ENCODE measurements around the gene CCK.

Gene CCK

DNA sequence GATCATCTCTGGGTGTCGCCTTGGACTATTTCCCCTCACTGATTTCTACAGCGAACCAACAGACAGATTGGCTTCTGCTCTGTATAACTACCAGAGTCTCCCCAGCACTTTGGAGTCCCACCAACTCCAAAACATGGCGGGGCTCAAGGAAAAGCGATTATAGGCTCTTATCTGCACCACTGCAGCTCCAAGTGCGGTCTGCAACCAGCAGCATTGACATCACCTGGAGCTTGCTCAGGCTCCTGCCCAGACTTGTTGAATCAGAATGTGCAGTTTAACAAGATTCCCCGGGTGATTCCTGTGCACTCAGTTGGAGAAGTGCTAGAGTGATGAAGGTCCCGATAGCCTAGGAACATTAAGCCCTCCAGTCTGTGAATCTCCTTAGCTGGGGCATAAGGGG, 9.0 kb downstream of the CCK start:
- peaks cover 0 to 51% (median 18%) of the 10 kb centered on the region in 5 experiments for H3K27me3 ChIP-seq (replicated peaks in 2 of 5; ENCODE audit: control insufficient read depth in 4 of 5, insufficient read depth in 5 of 5, low read length in 4 of 5)

DNA sequence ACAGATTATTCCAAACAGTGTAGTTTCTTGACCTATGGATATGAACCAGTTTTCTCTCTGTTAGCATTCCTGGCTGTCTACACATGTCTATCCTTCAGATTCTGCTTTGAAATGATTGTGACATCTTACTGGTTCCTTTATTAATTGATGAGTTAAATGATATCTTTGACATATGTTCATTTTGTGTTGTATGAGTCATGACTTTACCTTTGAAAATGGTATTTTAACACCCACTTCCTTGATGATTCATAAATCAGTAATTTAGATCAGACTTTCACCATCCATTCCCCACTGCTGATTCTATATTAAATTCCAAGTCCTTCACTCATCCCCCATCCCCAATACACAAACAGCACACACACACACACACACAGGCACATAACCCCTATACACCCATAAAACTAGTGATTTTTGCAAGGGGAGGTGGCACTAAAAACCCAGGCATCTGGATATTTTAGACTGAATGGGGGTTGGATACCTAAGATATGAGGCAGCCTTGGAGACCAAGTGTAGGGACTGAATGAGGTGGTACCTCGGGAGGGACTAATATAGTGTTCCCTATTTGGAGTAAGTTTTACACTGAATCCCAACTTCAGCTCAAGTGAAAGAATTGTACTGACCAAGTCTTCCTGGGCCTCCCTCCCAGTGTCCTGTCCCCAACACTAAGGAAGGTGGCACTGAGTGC, 9.7 kb downstream of the CCK start:
- no peak overlapping the region for H3K27ac ChIP-seq (ENCODE audit: insufficient read depth in 1 of 2, low read depth in 1 of 2, low read length in 2 of 2, poor library complexity in 1 of 2, severe bottlenecking in 2 of 2)
- H3K36me3 ChIP-seq (ENCODE audit: control insufficient read depth in 4 of 4, insufficient read depth in 4 of 4, low read length in 3 of 4), result no peaks in the 10 kb centered on the region
- 100% methylated on average over 1 of the region's 1 CpG for WGBS (ENCODE audit: insufficient coverage)
- DNase-seq, result no peak
- no peaks in the 10 kb centered on the region for H3K4me1 ChIP-seq (ENCODE audit: control extremely low read depth in 1 of 4, control insufficient read depth in 4 of 4, insufficient read depth in 4 of 4, low read length in 3 of 4)
- POLR2A ChIA-PET, result no interaction called here
- H3K27me3 ChIP-seq (replicated peaks in 2 of 5; ENCODE audit: control insufficient read depth in 4 of 5, insufficient read depth in 5 of 5, low read length in 4 of 5), result peaks cover 0 to 46% (median 13%) of the 10 kb centered on the region in 5 experiments
- H3K4me3 ChIP-seq (ENCODE audit: control insufficient read depth in 1 of 7, extremely low read depth in 1 of 7, insufficient read depth in 4 of 7, low read depth in 2 of 7, low read length in 6 of 7), result no peak overlapping the region
- peaks cover 0 to 2% (median 0%) of the 10 kb centered on the region in 5 experiments for H3K9me3 ChIP-seq (ENCODE audit: control extremely low read depth in 1 of 5, control insufficient read depth in 4 of 5, insufficient read depth in 2 of 5, low read depth in 1 of 5, low read length in 4 of 5)
- CTCF ChIA-PET, result interaction anchor here (1.2 kb wide), 1 partner anchor 9 kb away, joined by 4 read pairs; no protein-coding TSS in a partner anchor

More for the DNA sequence above, 9.0 kb downstream of the CCK start:
- Histone ChIP-seq H3K4me3 (ENCODE audit: control insufficient read depth in 1 of 7, extremely low read depth in 1 of 7, insufficient read depth in 4 of 7, low read depth in 2 of 7, low read length in 6 of 7) (no peak overlapping the region), H3K9me3 (ENCODE audit: control extremely low read depth in 1 of 5, control insufficient read depth in 4 of 5, insufficient read depth in 2 of 5, low read depth in 1 of 5, low read length in 4 of 5) (peaks cover 0 to 2% (median 0%) of the 10 kb centered on the region in 5 experiments), H3K27ac (ENCODE audit: insufficient read depth in 1 of 2, low read depth in 1 of 2, low read length in 2 of 2, poor library complexity in 1 of 2, severe bottlenecking in 2 of 2) (no peak overlapping the region), H3K36me3 (ENCODE audit: control insufficient read depth in 4 of 4, insufficient read depth in 4 of 4, low read length in 3 of 4) (no peaks in the 10 kb centered on the region), H3K4me1 (ENCODE audit: control extremely low read depth in 1 of 4, control insufficient read depth in 4 of 4, insufficient read depth in 4 of 4, low read length in 3 of 4) (no peaks in the 10 kb centered on the region)
- CTCF ChIA-PET, result interaction anchor here (1.2 kb wide), 1 partner anchor 10 kb away, joined by 4 read pairs; no protein-coding TSS in a partner anchor
- POLR2A ChIA-PET, result no interaction called here
- WGBS (ENCODE audit: insufficient coverage), result 89% methylated on average over 7 of the region's 7 CpGs
- no peak for DNase-seq

DNA sequence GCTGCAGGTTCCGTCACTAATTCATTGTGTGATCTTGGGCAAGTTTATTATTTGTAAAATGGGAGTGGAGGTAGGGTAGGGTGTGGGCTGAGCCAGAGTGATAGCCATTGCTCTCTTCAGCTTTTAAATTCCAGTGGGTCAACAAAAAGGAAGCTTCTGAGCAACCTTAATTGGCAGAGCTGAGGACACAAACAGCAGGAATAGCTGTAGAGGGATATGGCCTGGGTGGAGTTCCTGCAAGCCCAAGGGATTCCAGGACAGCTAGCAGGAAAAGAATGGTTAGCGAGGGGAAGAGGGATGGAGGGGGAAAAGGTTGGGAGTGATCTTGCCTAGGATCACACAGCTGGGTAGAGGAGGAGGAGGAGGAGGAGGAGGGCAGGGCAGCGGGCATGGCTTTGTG, 11.4 kb downstream of the CCK start:
- WGBS (ENCODE audit: insufficient coverage), result 95% methylated on average over 3 of the region's 3 CpGs
- Histone ChIP-seq H3K27ac (ENCODE audit: insufficient read depth in 1 of 2, low read depth in 1 of 2, low read length in 2 of 2, poor library complexity in 1 of 2, severe bottlenecking in 2 of 2) (no peak overlapping the region), H3K9me3 (ENCODE audit: control extremely low read depth in 1 of 5, control insufficient read depth in 4 of 5, insufficient read depth in 2 of 5, low read depth in 1 of 5, low read length in 4 of 5) (peaks cover 0 to 2% (median 0%) of the 10 kb centered on the region in 5 experiments), H3K4me3 (ENCODE audit: control insufficient read depth in 1 of 7, extremely low read depth in 1 of 7, insufficient read depth in 4 of 7, low read depth in 2 of 7, low read length in 6 of 7) (no peak overlapping the region), H3K36me3 (ENCODE audit: control insufficient read depth in 4 of 4, insufficient read depth in 4 of 4, low read length in 3 of 4) (no peaks in the 10 kb centered on the region), H3K4me1 (ENCODE audit: control extremely low read depth in 1 of 4, control insufficient read depth in 4 of 4, insufficient read depth in 4 of 4, low read length in 3 of 4) (no peaks in the 10 kb centered on the region), H3K27me3 (replicated peaks in 2 of 5; ENCODE audit: control insufficient read depth in 4 of 5, insufficient read depth in 5 of 5, low read length in 4 of 5) (peaks cover 0 to 30% (median 17%) of the 10 kb centered on the region in 5 experiments)
- POLR2A ChIA-PET, result interaction anchor here (0.5 kb wide), 1 partner anchor 750 kb away, joined by 3 read pairs; no protein-coding TSS in a partner anchor
- CTCF ChIA-PET, result interaction anchor here (0.9 to 1.2 kb wide), 2 partner anchors 10 to 189 kb away, joined by 3 read pairs; no protein-coding TSS in a partner anchor
- no peak for DNase-seq

DNA sequence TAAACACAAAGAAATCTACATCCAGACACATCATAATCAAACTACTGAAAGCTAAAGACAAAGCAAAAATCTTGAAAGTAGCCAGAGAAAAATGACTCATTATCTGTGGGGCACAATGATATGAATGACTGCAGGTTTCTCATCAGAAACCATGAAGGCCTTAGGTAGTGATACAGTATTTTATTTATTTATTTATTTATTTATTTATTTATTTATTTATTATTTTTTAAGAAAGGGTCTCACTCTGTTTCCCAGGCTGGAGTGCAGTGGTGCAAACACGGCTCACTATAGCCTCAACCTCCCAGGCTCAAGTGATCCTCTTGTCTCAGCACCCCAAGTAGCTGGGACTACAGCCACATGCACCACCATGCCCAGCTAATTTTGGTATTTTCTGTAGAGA, 15.2 kb downstream of the CCK start:
- POLR2A ChIA-PET, result no interaction called here
- Histone ChIP-seq H3K27me3 (replicated peaks in 2 of 5; ENCODE audit: control insufficient read depth in 4 of 5, insufficient read depth in 5 of 5, low read length in 4 of 5) (peaks cover 4 to 23% (median 15%) of the 10 kb centered on the region in 5 experiments), H3K27ac (ENCODE audit: insufficient read depth in 1 of 2, low read depth in 1 of 2, low read length in 2 of 2, poor library complexity in 1 of 2, severe bottlenecking in 2 of 2) (no peak overlapping the region), H3K9me3 (ENCODE audit: control extremely low read depth in 1 of 5, control insufficient read depth in 4 of 5, insufficient read depth in 2 of 5, low read depth in 1 of 5, low read length in 4 of 5) (no peaks in the 10 kb centered on the region), H3K36me3 (ENCODE audit: control insufficient read depth in 4 of 4, insufficient read depth in 4 of 4, low read length in 3 of 4) (no peaks in the 10 kb centered on the region), H3K4me1 (ENCODE audit: control extremely low read depth in 1 of 4, control insufficient read depth in 4 of 4, insufficient read depth in 4 of 4, low read length in 3 of 4) (no peaks in the 10 kb centered on the region), H3K4me3 (ENCODE audit: control insufficient read depth in 1 of 7, extremely low read depth in 1 of 7, insufficient read depth in 4 of 7, low read depth in 2 of 7, low read length in 6 of 7) (no peak overlapping the region)
- no peak for DNase-seq
- WGBS (ENCODE audit: insufficient coverage), result 80% methylated on average over 1 of the region's 1 CpG
- CTCF ChIA-PET, result interaction anchor here (4.4 kb wide), 1 partner anchor 10 kb away, joined by 23 read pairs; no protein-coding TSS in a partner anchor

DNA sequence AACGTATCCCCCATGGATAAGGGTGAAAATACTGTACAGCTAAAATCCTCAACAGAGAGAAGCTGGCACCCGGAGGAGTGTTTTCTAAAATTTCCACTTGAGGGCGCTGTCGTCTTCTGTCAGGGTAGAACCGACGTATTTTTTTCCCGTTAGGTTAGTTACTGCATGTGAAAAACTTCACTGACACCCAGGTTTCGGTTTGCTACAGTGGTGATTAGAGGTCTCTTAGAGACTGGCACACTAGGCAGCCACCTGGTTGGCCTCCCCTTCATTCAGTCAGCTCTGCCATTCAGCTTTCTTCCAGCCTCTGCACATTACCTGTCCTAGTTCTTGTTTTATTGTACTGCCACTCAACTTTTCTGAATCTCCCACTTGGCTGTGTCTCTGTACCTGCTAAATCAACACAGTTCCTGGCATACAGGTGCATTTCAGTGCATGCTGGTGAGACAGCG, 18.4 kb downstream of the CCK start:
- CTCF ChIA-PET, result interaction anchor here (0.6 to 4.5 kb wide), 17 partner anchors 9 to 329 kb away, joined by 3 to 64 read pairs (median 6); no protein-coding TSS in a partner anchor
- 11% methylated on average over 9 of the region's 9 CpGs for WGBS (ENCODE audit: insufficient coverage)
- H3K36me3 ChIP-seq (ENCODE audit: control insufficient read depth in 4 of 4, insufficient read depth in 4 of 4, low read length in 3 of 4), result no peaks in the 10 kb centered on the region
- peak overlapping the region in 1 of 7 experiments; percentile 26 for H3K4me3 ChIP-seq (ENCODE audit: control insufficient read depth in 1 of 7, extremely low read depth in 1 of 7, insufficient read depth in 4 of 7, low read depth in 2 of 7, low read length in 6 of 7)
- DNase-seq, result peak; percentile 65 to 83 (median 80)
- H3K27ac ChIP-seq (ENCODE audit: insufficient read depth in 1 of 2, low read depth in 1 of 2, low read length in 2 of 2, poor library complexity in 1 of 2, severe bottlenecking in 2 of 2), result no peak overlapping the region
- POLR2A ChIA-PET, result interaction anchor here (0.5 kb wide), 1 partner anchor 865 kb away, joined by 4 read pairs; no protein-coding TSS in a partner anchor
- peaks cover 4 to 19% (median 10%) of the 10 kb centered on the region in 5 experiments for H3K27me3 ChIP-seq (replicated peaks in 2 of 5; ENCODE audit: control insufficient read depth in 4 of 5, insufficient read depth in 5 of 5, low read length in 4 of 5)
- no peaks in the 10 kb centered on the region for H3K4me1 ChIP-seq (ENCODE audit: control extremely low read depth in 1 of 4, control insufficient read depth in 4 of 4, insufficient read depth in 4 of 4, low read length in 3 of 4)
- no peaks in the 10 kb centered on the region for H3K9me3 ChIP-seq (ENCODE audit: control extremely low read depth in 1 of 5, control insufficient read depth in 4 of 5, insufficient read depth in 2 of 5, low read depth in 1 of 5, low read length in 4 of 5)

DNA sequence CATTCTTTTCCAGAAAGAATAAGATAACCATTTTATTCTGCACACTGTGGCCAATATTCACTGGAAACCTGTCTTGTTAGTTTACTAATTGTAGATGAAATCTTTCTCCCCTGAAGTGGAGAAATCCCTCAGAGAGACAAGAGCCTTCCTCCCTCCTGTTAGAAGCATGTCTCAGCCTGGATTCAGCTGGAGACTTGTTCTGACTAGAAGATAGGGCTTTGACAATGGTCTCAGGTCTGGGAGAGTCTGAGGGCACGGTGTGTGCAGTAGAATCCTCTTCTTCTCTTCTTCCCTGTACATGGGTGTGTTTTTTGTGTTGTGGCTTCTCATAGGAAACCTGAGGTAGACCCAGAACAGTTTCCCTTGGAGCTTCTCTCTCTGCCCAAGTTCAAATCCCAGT, 19.9 kb downstream of the CCK start:
- no peaks in the 10 kb centered on the region for H3K36me3 ChIP-seq (ENCODE audit: control insufficient read depth in 4 of 4, insufficient read depth in 4 of 4, low read length in 3 of 4)
- no peak for DNase-seq
- no peak overlapping the region for H3K27ac ChIP-seq (ENCODE audit: insufficient read depth in 1 of 2, low read depth in 1 of 2, low read length in 2 of 2, poor library complexity in 1 of 2, severe bottlenecking in 2 of 2)
- H3K4me3 ChIP-seq (ENCODE audit: control insufficient read depth in 1 of 7, extremely low read depth in 1 of 7, insufficient read depth in 4 of 7, low read depth in 2 of 7, low read length in 6 of 7), result no peak overlapping the region
- CTCF ChIA-PET, result interaction anchor here (1.1 to 4.5 kb wide), 5 partner anchors 15 to 300 kb away, joined by 3 to 64 read pairs (median 18); no protein-coding TSS in a partner anchor
- no peaks in the 10 kb centered on the region for H3K4me1 ChIP-seq (ENCODE audit: control extremely low read depth in 1 of 4, control insufficient read depth in 4 of 4, insufficient read depth in 4 of 4, low read length in 3 of 4)
- POLR2A ChIA-PET, result no interaction called here
- H3K9me3 ChIP-seq (ENCODE audit: control extremely low read depth in 1 of 5, control insufficient read depth in 4 of 5, insufficient read depth in 2 of 5, low read depth in 1 of 5, low read length in 4 of 5), result no peaks in the 10 kb centered on the region
- WGBS (ENCODE audit: insufficient coverage), result no CpG with 5 or more reads among the region's 1 CpG
- peaks cover 4 to 17% (median 7%) of the 10 kb centered on the region in 5 experiments for H3K27me3 ChIP-seq (replicated peaks in 2 of 5; ENCODE audit: control insufficient read depth in 4 of 5, insufficient read depth in 5 of 5, low read length in 4 of 5)

DNA sequence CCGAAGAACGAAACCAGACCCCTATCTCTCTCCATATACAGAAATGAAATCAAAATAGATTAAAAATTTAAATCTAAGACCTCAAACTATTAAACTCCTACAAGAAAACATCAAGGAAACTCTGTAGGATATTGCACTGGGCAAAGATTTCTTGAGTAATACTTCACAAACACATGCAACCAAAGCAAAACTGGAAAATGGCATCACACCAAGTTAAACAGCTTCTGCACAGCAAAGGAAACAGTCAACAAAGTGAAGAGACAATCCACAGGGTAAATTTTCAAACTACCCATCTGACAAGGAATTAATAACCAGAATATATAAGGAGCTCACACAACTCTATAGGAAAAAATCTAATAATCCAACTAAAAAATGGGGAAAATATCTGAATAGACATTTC, 29.4 kb downstream of the CCK start:
- POLR2A ChIA-PET, result no interaction called here
- H3K4me3 ChIP-seq (ENCODE audit: control insufficient read depth in 1 of 7, extremely low read depth in 1 of 7, insufficient read depth in 4 of 7, low read depth in 2 of 7, low read length in 6 of 7), result no peak overlapping the region
- no peak for DNase-seq
- no CpG with 5 or more reads among the region's 2 CpGs for WGBS (ENCODE audit: insufficient coverage)
- CTCF ChIA-PET, result no interaction called here
- H3K9me3 ChIP-seq (ENCODE audit: control extremely low read depth in 1 of 5, control insufficient read depth in 4 of 5, insufficient read depth in 2 of 5, low read depth in 1 of 5, low read length in 4 of 5), result peaks cover 0 to 11% (median 7%) of the 10 kb centered on the region in 5 experiments
- H3K4me1 ChIP-seq (ENCODE audit: control extremely low read depth in 1 of 4, control insufficient read depth in 4 of 4, insufficient read depth in 4 of 4, low read length in 3 of 4), result no peaks in the 10 kb centered on the region
- H3K27me3 ChIP-seq (replicated peaks in 2 of 5; ENCODE audit: control insufficient read depth in 4 of 5, insufficient read depth in 5 of 5, low read length in 4 of 5), result no peaks in the 10 kb centered on the region
- no peaks in the 10 kb centered on the region for H3K36me3 ChIP-seq (ENCODE audit: control insufficient read depth in 4 of 4, insufficient read depth in 4 of 4, low read length in 3 of 4)
- no peak overlapping the region for H3K27ac ChIP-seq (ENCODE audit: insufficient read depth in 1 of 2, low read depth in 1 of 2, low read length in 2 of 2, poor library complexity in 1 of 2, severe bottlenecking in 2 of 2)
